HG03439 (cell line): ENCODE results near the gene MEGF6.

Experiments
- ATAC-seq: cut with Tn5 transposase; IDR thresholded peaks from one replicate; pipeline ENCODE4 v1.9.1; 2021; ENCODE audit warnings: mild to moderate bottlenecking, moderate library complexity; ENCODE audit not compliant: unreplicated experiment

Gene MEGF6

DNA sequence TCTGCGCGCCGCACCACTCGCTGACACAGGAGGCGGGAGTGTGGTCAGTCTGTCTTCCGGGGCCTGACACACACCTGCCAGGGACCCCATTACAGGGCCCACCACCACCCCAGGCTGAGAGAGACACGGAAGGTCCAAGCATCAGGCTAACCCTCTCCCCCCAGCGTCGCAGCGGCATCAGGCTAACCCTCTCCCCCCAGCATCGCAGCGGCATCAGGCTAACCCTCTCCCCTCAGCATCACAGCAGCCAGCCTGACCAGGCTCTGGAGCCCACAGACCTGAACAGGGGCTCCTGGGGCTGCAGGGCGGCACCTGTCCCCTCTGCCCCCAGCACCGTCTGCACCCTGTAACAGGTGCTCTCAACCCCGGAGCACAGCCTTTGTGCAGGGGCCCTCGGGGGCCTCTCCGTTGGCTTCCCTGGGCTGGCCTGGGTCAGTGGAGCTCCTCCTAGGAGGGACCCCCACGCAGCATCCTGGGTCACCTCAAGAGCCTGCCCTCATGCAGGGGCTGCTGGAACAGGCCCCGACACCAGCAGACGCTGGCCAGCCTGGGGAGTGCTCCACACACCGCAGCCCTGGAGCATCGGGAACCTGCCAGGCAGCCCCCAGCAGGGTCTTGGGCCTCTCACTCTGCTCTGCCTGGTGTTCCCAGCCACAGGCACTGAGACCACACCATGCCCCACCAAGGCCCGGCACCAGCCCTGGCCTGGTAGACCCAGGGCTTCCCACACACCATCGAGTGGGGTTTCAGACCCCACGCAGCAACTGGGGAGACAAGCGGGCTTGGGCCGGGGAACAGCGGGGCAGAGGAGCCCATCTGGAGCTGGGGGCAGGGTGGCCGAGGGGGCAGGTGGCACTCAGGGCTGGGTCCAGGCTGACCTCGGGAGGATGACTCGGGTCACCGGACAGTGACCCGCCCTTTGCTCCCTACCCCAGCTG is 67.0 kb downstream of the MEGF6 start:
- no peak for ATAC-seq

- ATAC-seq, result no peak
Measured at GRCh38 chr1:3543076-3544039, 68.0 kb downstream of the MEGF6 start.

GRCh38 chr1:3542676-3543075 is 68.6 kb downstream of the MEGF6 start:
- no peak for ATAC-seq

GRCh38 chr1:3541936-3542335 is 69.4 kb downstream of the MEGF6 start:
- no peak for ATAC-seq

GRCh38 chr1:3541465-3541864 is 69.8 kb downstream of the MEGF6 start:
- no peak for ATAC-seq

DNA sequence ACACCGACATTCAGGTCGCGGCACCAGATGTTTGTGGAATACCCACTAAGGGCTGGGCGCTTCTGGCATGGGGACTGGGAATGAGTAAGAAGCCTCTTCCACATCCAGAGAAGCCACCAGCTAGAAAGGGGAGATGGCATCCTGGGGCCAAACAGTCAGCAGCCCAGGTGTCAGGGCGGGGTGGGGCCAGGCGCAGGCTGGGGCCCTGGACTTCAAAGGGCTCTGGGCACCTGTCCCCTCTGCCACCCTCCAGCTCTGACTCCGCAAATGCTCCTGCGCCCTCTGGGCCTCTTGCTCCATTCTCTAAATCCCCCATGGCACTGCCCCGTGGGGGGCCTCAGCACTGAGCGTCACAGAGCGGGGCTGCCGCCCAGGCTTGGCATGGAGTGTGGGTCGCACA is 70.4 kb downstream of the MEGF6 start:
- no peak for ATAC-seq

DNA sequence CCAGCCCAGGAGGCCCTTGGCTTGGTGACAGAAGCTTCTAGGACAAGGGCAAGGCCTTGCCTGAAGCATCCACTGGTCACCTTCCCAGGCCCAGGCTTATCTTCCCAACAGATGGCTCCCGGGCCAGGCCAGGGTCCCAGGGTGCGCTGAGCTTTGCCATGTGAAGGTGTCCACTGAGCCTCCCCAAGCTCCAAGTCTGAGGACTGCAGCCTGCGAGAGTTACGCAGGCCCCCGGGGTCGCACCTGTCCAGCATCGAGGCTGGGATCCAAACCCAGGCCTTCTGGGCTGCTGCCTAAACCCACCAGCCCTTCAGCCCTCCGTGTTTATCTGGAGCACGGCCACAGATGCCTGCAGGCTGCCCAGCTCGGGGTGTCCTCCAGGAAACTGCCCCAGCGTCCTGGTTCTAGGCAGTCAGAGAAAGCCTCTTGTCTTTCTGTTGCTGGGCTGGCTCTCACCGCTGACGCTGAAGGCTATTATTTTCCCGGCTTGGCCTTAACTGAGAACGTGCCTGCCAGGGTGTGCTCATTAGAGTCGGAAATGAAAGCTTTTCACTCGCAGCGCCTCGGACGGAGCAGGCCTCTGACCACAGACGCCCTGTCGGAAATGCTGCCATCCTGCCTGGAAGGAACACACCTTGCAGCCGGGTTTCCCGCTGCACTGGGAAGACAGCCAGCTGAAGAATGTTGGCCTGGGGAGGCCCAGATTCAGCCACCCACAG is 71.4 kb downstream of the MEGF6 start:
- ATAC-seq, result no peak

GRCh38 chr1:3537359-3537758 is 73.9 kb downstream of the MEGF6 start:
- no peak for ATAC-seq

- ATAC-seq, result no peak
Measured at GRCh38 chr1:3536420-3537195, 74.7 kb downstream of the MEGF6 start.

DNA sequence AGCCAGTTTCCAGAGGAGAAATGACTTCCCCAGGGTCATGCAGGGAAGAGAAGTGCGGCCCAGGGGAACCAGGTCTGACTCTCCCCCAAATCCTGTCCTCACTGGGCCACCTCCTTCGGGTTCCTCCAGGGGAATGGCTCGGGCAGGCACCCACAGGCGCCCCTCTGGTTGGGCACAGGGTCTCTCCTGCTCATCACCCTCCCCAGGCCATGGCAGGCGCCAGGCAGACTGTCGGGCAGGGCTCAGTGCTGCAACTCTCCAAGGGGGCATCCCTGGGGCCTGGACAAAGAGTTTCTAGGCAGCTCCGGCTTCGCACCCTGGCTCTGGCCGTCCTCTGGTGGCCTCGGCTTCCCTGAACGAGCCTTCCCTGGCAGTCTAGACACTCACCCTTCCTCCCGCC is 75.6 kb downstream of the MEGF6 start:
- ATAC-seq, result no peak

DNA sequence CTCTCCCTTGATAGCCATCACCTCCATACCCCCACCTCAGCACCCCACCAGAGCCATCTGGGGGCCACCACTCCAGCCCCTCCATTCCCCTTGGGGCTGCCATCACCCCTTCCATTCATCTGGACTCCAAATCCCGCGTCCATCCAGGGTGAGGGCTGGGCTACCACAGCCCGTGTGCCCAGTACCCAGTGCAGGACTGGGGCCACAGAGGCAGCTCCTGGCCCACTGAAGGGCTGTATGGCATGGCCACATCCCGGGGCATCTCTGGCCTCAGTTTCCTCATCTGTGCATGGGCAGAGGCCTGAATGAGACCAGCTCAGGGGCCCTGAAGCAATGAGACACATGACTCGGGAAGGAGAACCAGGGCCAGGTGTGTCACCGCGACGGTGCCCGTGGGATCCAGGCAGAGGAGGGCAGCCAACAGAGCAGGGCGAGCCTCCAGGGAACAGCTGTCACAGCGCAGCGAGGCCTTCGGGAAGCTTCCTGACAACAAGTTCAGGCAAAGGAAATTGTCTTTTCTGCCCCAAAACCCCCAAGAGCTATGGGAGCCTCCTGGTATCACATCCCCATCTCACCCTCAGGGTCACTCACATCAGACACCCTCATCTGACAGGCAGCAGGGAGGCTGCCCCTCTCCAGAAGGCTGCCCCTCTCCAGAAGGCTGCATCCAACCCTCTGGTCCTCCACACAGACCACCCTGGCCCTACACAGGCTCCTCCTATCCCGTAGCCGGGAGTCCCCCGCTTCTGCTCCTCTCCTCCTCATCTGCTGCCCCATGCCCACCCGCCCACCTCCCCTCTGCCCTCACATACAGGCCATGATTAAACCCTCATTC is 76.3 kb downstream of the MEGF6 start:
- no peak for ATAC-seq

DNA sequence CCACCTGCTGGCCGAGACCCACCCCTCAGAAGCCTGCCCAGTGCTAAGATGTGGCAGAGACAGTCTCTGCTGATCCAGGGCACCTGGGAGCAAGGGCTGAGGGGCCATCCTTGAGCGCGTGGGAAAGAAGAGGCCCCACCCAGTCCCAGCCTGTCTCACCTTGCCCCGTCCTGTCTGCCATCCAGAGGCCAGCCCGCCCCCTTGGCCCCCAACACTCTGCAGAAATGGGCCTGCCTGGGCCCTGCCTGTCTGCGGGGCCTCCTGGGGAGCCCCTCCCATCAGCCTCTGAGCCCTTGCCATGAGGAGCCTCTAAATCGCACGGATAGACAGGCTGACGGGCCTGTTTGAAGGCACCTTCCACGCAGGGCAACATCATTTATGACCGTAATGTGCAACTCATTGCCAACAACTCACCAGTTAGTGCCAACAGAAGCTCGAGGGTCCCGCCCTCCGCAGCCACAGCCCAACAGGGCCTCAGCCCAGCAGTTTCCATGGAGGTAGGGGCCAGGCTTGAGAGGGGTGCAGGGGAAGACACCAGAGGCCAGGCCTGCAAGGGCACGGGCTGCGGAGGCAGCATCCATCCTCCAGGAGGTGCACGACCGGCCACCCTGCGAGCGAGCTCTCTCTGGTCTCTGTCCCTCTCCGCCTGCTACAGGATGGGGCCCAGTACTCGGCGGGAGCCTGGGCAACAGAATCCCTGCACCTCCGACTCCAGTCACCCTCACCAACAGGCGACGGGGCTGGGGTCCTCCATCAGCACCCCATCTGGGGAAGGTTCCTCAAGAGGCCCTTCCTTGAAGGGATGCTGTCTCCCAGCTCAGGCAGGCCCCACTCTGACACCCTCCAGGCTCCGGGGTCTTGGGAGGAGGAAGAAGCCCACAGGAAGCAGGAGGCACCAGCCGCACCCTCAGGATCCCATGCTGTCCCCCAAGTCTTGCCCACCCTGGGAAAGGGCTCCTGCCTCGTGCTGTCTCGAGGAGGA is 78.0 kb downstream of the MEGF6 start:
- ATAC-seq, result no peak

GRCh38 chr1:3531928-3532327 is 79.4 kb downstream of the MEGF6 start:
- no peak for ATAC-seq

GRCh38 chr1:3530926-3531818 is 80.1 kb downstream of the MEGF6 start:
- ATAC-seq, result no peak

DNA sequence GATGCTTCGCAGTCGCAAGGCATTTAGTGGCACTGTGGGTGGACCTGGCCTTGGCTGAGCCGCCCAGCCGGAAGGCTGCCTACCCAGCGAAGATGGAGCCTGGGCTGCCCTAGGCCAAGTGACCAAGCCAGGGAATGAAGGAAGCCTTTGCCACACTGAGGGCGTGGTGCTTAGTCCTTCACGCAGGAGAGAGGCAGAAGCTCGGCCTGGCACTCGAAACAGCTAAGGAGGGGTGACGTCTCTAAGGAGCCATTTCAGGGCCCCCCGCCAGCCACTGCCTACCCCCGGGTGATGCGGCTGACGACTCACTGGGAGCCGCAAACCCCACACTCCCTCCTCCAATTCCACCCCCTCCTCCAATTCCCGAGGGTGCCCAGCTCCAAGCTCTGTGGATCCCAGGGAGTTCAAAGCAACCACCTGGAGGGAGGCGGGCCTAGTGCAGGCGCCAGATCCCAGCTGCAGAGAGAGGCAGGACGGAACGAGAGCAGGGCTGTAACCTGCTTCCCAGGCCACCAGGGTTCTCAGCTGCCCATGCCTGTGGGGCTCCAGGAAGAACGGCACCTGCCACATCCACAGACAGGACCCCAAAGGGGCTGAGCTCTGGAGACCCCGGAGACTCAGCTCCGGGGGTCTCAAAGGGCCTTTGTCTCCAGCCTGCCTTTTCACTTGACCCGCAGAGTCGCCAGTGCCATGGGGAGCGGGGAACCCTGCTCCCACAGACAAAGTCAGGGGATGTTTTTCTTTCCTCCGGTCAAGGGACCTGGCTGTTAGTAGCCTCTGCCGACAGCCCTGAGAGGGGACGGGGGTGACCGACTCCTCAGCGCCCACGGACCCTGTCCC is 81.0 kb downstream of the MEGF6 start:
- no peak for ATAC-seq

DNA sequence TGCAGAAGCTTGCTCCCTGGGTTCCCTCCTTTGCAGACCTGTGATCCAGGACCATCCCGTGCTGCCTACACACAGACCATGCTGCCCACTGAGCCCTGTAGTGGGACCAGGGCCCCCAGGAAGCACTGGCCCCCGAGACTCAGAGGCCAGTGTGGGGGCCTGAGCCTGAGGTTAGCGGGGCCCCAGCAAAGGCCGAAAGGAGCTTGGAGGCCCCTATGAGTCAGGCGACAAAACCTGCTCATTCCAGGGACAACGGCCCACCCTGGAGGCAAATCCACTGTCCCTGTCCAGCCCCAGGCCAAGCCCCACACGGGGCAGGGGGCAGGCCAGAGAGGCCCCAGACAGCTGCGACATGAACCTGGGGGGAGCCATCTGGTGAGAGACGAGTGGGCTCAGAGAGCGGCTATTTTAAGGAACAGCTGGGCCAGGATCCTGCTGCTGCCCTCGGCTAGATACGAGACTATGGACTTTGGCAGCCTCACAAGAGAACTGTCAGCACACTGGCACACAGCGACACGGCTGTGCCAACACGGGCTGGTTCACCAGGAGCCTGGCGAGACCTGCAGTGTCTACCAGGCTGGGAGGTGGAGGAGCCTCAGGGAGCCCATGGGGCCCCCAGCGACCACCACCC is 82.1 kb downstream of the MEGF6 start:
- ATAC-seq, result no peak
